HG02938 (cell line): ENCODE data around the gene ARHGAP26.

ENCODE experiments used
- ATAC-seq: cut with Tn5 transposase; IDR thresholded peaks from one replicate; pipeline ENCODE4 v1.9.1; 2021; ENCODE audit warnings: mild to moderate bottlenecking, moderate library complexity; ENCODE audit not compliant: unreplicated experiment

Gene ARHGAP26

DNA sequence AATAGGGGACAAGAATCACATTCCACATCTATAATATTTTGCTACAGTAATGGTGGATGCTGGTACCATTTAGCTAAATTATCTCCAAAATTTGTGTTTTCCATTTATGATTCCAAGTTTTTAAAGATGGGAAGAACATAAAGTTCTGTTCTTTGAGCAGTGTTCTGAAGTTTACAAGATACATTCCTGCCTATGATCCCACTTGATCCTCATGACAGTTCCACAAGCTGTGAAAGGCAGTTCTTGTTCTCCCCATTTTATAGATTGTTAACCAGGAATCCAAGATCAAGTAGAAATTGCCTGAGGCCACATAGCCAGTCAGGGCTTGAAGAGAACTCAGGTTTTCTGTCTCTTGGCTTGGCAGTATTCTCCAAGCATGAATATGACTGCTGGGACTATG lies 376.0 kb downstream of the ARHGAP26 start:
- no peak for ATAC-seq

DNA sequence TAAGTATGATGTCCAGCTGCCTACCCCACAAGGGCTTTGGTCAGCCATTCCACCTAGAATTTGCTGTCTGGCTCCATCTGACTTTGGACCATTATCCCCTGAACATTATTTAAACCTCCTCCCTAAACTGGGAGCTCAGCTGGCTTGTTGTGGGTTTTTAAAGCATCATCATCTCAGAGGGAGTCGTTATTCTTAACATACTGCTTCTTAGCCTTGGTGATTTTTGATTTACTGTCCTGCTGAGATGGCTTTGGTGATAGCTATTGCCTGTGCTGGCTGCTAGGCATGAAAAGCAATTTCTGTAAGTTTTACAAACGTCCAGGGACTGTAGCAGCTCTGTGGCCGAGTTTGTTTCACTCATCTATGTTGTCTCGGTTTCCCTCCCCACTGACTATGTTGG lies 377.2 kb downstream of the ARHGAP26 start:
- no peak for ATAC-seq

DNA sequence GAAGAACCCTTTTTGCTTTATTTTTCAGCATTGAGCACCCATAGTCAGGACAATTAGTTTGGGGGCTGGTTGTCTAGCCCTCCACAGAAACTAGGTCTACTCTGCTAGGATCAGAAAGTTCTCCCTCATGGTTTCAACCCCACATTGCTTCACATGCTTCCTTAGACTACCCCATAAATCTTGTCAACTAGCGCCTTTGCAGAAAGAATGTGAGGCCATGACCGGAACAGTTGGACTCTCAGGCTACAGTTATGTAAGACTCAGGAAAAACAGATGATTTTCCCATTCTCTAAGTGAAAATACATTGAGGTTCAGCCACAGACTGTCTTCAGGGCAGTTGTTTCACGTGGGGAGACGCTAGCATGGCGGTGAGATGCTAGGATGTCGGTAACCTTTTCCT lies 377.7 kb downstream of the ARHGAP26 start:
- ATAC-seq = no peak

DNA sequence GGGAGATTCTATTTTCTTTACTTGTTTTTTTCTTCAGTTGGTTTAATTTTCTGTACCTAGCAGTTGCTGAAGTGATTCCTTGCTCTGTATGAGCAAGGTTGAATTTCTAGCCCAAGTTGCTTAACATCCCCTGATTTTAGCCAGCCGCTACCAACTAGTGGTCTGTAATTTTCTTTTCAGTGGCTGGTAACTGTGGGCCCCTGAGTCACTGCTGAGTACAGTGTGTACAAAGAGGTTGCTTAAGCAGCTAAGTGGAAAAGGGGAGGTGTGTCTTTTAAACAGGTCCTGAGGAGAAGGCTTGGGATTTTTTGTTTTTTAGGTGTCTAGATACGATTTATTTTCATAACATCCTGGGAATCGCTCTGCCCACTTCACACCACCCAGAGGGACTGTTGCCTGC lies 378.6 kb downstream of the ARHGAP26 start:
- no peak for ATAC-seq

DNA sequence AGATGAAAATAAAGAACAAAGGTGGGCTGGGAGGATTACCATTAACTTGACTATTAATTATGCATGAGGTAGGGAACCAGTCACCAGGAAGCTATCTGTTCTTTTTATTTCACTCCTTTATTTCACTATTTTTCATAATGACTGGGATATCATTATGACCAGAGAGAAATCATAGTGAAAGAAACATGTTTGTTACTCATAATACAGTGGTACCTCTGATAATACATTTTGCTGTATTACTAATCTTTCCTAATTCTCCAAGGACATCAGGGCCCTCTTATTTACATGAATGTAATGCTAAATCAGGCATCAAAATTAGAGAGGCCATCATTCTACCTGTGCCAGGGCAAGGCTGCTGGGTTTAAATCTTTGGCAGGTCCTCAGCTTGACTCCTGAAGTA lies 379.6 kb downstream of the ARHGAP26 start:
- ATAC-seq = no peak

DNA sequence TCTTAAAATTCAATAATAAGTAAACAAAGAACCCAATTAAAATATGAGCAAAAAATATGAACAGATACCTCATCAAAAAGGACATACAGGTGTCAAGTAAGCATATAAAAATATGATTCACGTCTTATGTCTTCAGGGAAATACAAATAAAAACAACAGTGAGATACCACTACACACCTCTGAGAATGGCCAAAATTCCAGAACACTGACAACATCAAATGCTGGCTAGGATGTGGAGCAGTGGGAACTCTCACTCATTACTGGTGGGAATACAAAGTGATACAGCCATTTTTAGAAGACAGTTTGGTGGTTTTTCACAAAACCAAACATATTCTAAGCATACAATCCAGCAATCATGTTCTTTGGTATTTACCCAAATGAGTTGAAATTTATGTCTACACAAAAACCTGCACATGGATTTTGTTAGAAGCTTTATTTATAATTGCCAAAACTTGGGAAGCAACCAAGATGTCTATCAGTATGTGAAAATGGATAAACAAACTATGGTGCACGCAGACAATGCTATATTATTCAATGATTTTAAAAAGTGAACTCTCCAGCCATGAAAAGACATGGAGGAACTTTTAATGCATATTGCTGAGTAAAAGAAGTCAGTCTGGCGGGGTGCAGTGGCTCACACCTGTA lies 381.0 kb downstream of the ARHGAP26 start:
- ATAC-seq = no peak

DNA sequence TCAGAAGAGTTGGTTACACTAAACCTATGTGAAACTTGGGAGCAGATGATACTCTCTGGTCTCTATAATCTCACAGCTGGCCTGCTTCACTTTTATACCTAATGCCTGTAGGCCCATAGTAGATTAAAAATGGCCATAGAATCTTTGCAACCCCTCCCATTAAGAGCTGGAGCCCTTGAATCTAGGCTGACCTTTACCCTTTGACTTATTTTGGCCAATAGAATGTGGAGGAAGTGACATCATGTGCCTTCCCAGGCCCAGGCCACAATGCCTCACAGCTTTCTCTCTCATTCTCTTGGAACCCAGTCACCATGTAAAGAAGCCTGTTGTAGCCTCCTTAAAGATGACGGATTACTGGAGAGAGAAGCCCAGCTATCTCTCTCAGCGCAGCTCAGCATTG lies 382.3 kb downstream of the ARHGAP26 start:
- no peak for ATAC-seq

DNA sequence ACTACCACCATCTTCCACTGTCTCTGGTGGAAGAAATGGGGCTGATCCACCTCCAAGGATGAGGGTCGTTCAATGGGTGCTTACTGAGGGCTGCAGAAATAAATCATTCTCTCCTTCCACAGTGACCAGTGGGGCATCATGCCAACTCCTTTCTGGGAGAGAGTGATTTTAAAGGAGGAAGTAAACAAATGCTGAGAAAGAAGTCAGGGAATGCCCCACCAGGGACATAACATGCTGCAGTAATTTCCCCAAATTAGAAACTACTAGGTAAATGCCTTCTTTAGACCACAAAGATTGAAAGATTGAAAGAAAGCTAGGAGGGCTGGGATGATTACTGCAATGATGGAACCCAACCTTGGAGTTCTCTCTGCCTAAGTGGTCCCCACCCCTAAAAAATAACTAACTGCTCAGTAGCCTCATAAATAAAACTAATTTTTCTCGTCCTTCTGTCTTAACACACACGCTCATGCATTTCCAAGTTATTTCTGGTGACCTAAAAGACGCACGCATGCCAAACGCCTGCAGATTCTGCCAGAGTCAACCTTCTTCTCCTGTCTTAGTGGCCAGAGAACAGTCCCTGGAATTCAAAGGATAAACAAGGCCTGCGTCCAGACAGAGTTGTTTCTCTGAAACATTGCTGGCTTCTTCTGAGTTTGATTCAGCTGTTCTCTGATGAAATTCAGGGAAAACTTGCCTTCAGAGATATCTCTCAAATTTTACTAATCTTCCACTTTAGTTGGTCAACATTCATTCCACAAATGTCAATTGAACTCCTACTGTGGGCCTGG lies 383.3 kb downstream of the ARHGAP26 start:
- ATAC-seq = no peak

DNA sequence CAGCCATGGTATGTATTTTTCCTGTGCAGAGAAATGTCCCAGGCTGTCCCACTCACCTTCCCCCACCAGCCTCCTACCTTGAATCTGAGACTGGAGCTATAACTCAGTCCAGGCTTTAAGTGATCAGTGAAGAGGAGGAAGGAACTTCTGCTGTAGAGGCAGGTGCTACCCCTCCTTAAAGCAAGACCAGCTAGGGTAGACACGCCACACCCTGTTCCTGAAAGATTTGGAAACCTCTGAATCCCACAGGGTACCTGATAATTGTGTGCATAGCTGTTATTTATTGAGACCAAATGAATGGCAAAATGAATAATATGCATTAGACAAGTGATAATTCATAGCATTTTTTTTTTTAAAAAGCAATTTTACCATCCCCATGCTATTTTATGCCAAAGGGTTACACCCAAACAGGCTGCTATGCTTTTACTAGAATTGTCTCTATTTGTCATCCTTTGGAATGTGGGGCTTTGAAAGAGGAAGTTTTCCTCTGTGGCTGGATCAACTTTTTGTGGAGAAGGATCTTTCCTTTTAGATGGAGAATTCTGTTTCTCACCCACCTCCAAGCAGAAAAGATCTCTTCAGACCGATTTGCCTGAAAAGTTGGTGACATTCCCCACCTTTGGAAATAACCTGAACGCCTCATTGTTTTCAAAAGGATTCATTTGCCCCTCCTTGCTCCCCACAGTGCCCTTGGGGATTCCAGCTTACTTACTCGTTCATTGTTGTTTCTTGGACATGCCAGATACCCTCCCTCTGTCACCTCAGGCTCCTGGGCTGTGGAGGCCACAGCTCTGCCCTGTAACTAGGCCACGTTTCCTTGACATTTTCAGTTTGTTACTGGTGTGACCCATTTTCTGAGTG lies 384.6 kb downstream of the ARHGAP26 start:
- ATAC-seq = no peak

DNA sequence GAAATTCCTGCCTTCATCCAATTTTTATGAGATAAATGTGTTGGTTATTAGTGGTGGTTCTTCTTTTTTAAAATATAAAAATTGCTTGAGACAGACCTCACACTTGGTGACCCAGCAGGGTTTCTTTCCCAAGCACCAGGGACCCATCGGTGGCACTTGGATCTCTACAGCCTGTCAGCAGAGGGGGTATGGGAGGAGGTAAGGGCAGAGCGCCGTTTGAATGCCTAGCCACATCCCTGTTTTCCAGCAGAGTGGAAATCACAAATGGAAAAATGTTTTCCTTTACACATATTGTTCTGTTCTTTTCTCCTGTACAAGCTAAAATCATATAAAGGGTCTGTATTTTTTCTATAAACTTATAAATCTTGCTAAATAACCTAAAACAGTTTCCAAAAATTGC lies 385.3 kb downstream of the ARHGAP26 start:
- ATAC-seq = no peak

DNA sequence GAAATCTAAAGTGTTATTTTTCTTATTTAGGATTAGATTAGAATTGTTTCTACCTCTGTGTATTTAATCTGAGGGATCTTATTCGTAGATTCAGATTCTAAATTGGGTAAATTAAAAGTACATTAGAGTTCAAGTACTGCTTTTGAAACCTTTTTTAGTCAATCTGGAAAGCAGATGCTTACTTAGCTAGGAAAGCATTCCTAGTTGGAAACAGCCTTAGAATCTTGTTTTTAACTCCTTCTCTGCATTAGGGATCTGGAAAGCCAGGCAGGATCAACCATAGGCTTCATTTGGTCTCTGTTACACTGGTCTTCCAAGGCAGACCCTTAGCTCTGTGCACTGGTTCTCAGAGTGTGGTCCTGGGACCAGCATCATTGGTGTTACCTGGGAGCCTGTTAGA lies 385.9 kb downstream of the ARHGAP26 start:
- ATAC-seq = no peak

DNA sequence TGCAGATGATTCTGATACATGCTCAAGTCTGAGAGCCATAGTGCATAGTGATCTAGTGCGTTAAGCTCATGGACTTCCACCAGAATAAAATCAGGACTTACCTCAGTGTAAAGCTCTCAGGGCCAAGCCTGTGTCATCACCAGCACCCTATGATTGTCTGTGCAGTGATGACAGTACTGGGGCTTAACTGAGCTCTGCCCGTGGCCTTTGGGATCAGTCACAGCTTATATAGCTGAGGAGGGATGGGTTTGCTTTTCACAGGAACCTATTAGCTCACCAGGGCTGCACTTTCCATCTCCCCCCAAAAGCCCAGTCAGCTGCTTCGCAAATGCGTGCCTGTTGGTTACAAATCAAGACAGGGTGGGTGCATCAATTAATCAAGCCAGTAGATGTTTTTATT lies 386.4 kb downstream of the ARHGAP26 start:
- ATAC-seq = no peak

DNA sequence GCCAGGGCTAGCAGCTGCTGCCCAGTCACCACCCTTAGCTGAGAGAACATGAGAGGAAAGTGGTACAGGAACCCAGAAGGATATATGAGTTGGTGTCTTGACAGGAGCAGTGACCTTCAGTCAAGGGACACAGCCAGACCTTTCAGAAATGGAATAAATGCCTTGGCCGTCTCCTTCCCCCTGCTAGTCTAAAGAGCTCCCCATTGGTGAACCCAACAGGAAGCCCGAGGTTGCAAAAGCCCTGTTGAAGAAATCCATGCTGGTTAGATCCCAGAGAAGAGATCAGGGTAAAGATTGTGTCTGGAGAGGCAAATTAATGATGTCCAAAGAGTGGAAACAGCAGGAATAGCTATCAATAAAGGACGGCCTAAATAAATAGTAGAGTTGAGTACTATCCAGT lies 388.9 kb downstream of the ARHGAP26 start:
- ATAC-seq = no peak

DNA sequence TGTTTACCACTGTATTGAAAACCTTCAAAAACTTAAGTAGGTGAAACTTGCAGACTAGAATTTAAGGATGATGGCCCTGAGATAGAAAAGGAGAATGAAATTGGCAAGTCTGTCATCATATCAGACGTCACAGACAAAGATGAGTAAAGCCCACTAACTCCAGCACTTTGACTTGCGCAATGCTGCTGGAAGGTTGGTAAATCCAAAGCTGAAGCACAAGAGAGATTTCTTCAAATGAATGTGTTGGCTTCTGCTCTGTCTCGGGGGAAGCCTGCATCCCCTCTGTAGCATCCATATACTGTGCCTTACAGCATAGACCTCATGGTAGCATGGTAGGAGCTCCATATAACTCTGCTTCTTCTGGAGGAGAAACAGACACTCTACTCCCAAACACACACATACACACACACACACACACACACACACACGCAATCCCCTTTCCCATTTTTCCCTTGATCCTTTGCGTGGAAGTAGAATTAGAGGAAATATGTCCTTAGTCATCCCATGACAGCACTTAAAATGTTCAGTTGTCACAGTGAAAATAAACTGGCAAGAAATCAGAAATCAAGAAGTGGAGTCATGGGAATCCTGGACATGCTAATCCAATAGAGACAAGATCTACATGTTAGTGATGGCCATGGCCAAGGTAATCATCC lies 391.8 kb downstream of the ARHGAP26 start:
- ATAC-seq = no peak

DNA sequence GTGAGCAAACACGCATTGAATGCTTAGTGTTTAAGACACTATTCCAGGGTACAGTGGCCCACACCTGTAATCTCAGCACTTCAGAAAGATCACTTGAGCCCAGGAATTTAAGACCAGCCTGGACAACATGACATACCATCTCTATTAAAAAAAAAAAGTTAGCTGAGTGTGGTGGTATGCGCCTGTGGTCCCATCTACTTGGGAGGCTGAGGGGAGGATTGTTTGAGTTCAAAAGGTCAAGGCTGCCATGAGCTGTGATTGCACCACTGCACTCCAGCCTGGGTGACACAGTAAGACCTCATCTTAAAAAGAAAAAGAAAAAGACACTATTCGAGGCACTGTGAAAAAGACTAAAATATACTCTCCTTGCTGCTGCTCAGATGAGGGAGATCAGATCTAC lies 392.6 kb downstream of the ARHGAP26 start:
- ATAC-seq = no peak

DNA sequence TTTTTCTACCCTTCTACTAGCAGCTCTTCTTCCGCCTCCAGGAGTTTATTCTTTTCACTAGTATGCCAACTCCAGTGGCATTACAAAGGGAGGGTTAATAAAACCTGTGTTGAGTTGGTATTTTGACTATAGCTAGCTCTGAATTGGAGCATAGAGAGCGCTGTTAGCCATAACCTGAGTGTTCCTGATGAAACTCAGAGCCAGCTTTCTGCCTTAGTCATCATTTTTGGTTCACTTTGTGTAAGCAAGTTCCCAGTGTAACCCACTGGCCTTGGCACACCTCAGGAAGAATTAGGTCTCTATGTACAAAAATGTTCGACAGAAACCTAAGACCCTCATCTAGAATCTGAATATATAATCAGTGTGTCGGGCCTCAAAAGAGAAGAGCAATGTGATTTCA lies 394.4 kb downstream of the ARHGAP26 start:
- ATAC-seq = no peak

DNA sequence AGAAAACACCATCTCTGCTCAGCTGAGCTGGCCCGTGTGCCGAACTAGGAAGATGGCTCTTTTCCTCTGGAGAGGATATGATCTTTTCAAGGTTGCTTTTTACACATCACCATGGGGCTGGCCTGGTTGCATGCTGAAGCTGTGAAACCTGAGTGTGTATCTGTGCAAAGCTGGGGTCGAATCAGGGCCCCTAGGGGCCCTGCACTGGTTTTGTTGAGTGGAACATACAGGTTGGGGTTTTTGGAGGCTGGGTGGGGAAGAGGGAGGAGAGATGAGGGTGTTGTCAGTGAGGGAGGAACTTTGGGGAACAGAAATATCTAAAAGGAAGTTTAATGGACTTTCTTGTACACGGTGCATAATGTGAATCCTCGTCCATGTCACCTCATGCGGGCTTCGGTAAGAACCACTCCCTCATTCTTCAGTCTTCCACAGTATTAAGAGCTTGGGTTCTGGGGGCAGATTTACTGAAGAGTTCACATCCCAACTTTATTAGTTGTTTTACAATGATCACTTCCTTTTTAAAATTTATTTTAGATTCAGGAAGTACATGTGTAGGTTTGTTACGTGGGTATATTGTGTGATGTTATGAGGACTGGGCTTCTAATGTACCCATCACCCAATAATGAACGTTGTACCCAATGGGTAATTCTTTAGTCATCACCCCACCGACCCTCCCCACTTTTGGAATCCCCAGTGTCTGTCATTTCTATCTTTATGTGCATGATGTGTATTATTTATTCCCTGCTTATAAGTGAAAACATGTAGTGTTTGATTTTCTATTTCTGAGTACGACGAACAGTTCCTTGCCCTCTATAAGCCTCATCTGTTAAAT lies 395.1 kb downstream of the ARHGAP26 start:
- ATAC-seq = no peak

DNA sequence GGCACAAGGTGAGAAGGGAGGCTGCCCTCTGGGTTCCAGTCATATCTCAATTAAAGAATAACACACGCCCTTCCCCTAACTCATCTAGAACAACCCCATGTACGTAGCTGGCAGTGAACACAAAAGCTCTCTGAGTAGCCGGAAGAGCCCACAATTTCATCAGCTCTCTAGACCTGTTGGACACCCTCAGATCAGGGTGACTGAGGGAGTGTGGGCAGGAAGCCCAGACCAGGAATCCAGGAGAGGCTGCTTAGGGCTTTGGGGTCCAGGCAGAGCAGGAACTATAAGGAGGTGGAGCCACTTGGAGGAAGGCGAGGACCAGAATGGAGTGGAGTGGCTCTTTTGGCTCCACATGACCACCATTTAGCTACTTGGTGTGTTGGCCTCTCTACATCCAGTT lies 395.9 kb downstream of the ARHGAP26 start:
- ATAC-seq = peak; percentile 8

DNA sequence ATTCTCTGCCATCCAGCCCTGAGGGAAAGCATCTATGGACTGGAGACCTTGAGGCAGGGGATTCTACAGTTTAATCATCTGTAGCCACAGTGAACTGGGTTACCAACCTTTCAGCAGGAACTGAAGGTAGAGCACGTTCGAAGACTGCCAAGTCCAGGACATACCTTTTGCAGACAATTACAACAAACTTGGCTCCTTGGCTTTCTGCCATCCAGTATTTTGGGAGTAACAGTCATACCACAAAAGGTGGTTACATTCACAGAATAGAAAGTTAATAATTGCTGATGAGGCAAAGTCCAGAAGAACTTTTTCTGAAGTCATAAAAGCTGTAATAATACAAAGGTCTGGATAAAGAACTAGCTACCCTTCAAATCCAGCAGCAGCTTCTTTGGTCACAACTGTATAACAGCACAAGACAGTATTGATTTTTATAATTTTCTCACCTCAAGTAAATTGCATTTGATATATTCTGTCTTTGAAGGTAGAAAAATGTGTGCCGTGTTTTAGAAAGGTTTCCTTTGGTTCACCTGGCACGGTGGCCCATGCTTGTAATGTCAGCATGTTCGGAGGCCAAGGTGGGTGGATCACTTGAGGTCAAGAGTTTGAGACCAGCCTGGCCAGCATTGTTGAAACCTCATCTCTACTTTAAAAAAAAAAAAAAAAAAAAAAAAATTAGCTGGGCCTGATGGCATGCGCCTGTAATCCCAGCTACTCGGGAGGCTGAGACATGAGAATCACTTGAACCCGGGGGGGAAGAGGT lies 396.7 kb downstream of the ARHGAP26 start:
- ATAC-seq = peak; percentile 70
